ENCODE data around the gene ZNF70.

ZNF70 gene

GRCh38 chr22:23750714-23751440 lies at the start of gene ZNF70:
Gene ZNF70 (minus strand): TSS chr22:23751112. CDS start chr22:23745140, 5,972 bp downstream.
- peak; percentile 66 for DNase-seq (ENCODE audit: low read depth, low spot score)

- no peak for DNase-seq (ENCODE audit: low read depth, low spot score)
Measured at GRCh38 chr22:23796461-23796860, 45.5 kb upstream of the ZNF70 start.

GRCh38 chr22:23793326-23793725 lies 42.4 kb upstream of the ZNF70 start:
- no peak for DNase-seq (ENCODE audit: low read depth, low spot score)

GRCh38 chr22:23791738-23792645 lies 41.1 kb upstream of the ZNF70 start:
- no peak for DNase-seq (ENCODE audit: low read depth, low spot score)

GRCh38 chr22:23790819-23791737 lies 40.2 kb upstream of the ZNF70 start:
- no peak for DNase-seq (ENCODE audit: low read depth, low spot score)

- DNase-seq (ENCODE audit: low read depth, low spot score), result no peak
Measured at GRCh38 chr22:23789638-23790037, 38.7 kb upstream of the ZNF70 start.

- no peak for DNase-seq (ENCODE audit: low read depth, low spot score)
Measured at GRCh38 chr22:23789121-23789520, 38.2 kb upstream of the ZNF70 start.

- no peak for DNase-seq (ENCODE audit: low read depth, low spot score)
Measured at GRCh38 chr22:23787910-23788309, 37.0 kb upstream of the ZNF70 start.

GRCh38 chr22:23787600-23787896 lies 36.6 kb upstream of the ZNF70 start:
- DNase-seq (ENCODE audit: low read depth, low spot score), result no peak

GRCh38 chr22:23786752-23787599 lies 36.1 kb upstream of the ZNF70 start, which contains the start of gene SMARCB1:
Gene SMARCB1 (plus strand): TSS chr22:23786966. CDS start chr22:23787170, 204 bp downstream.
- peak; percentile 87 for DNase-seq (ENCODE audit: low read depth, low spot score)

- DNase-seq (ENCODE audit: low read depth, low spot score), result no peak
Measured at GRCh38 chr22:23786261-23786710, 35.4 kb upstream of the ZNF70 start.

- DNase-seq (ENCODE audit: low read depth, low spot score), result no peak
Measured at GRCh38 chr22:23784215-23784732, 33.4 kb upstream of the ZNF70 start.

GRCh38 chr22:23783265-23784150 lies 32.6 kb upstream of the ZNF70 start:
- no peak for DNase-seq (ENCODE audit: low read depth, low spot score)

- DNase-seq (ENCODE audit: low read depth, low spot score), result no peak
Measured at GRCh38 chr22:23782703-23783102, 31.8 kb upstream of the ZNF70 start.

GRCh38 chr22:23782252-23782651 lies 31.3 kb upstream of the ZNF70 start:
- DNase-seq (ENCODE audit: low read depth, low spot score), result no peak

- no peak for DNase-seq (ENCODE audit: low read depth, low spot score)
Measured at GRCh38 chr22:23781511-23782183, 30.7 kb upstream of the ZNF70 start.

GRCh38 chr22:23781065-23781464 lies 30.2 kb upstream of the ZNF70 start:
- DNase-seq (ENCODE audit: low read depth, low spot score), result no peak

GRCh38 chr22:23780146-23780748 lies 29.3 kb upstream of the ZNF70 start:
- DNase-seq (ENCODE audit: low read depth, low spot score), result no peak
